ENCODE results near the gene CCL8.

The CCL8 gene

DNA sequence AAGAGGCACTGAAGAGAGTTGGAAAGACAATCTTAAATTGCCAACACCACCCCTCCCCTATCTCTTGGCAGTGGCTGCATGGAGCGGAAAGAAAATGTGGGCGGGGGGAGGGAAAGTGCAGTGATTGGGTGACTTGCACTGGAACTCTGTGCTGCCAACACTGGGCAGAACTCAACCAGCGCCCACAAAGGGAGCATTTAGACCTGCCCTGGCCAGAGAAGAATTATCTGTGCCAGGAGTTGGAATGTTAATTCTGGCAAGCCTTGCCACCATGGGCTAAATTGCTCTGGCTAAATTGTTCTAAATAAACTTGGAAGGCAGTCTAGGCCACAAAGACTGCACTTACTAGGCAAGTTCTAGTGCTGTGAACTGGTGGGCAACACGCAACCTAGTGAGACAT, 30.5 kb downstream of the CCL8 start:
- ATAC-seq = no peak

DNA sequence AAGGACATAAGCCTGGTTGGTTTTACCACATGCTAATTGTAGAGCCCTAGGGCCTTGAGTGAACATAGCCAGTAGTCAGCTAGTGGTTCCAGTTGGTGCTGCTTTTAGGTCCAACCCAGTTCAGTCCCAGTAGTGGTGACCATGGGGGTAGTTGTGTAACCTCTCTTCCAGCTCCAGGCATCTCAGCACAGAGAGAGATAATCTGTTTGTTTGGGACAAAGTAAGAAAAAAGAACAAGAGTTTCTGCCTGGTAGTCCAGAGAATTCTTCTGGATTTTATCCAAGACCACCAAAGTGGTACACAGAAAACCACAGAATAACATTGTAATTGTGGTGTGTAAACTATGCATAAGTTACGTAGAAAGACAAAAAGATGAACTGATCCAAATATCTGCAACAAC, 31.9 kb downstream of the CCL8 start:
- ATAC-seq = no peak
- no peak for TF ChIP-seq OSR1 (CRISPR knock-in tag; IDR thresholded peaks at IDR 0.05)
- no peak for TF ChIP-seq ZFP30 (CRISPR knock-in tag; IDR thresholded peaks at IDR 0.05)
- no peak for TF ChIP-seq TOX (CRISPR knock-in tag; IDR thresholded peaks at IDR 0.05; ENCODE audit: borderline replicate concordance)
- TF ChIP-seq ZFP3 (CRISPR knock-in tag; IDR thresholded peaks at IDR 0.05) = no peak
- TF ChIP-seq, protein P1, sequence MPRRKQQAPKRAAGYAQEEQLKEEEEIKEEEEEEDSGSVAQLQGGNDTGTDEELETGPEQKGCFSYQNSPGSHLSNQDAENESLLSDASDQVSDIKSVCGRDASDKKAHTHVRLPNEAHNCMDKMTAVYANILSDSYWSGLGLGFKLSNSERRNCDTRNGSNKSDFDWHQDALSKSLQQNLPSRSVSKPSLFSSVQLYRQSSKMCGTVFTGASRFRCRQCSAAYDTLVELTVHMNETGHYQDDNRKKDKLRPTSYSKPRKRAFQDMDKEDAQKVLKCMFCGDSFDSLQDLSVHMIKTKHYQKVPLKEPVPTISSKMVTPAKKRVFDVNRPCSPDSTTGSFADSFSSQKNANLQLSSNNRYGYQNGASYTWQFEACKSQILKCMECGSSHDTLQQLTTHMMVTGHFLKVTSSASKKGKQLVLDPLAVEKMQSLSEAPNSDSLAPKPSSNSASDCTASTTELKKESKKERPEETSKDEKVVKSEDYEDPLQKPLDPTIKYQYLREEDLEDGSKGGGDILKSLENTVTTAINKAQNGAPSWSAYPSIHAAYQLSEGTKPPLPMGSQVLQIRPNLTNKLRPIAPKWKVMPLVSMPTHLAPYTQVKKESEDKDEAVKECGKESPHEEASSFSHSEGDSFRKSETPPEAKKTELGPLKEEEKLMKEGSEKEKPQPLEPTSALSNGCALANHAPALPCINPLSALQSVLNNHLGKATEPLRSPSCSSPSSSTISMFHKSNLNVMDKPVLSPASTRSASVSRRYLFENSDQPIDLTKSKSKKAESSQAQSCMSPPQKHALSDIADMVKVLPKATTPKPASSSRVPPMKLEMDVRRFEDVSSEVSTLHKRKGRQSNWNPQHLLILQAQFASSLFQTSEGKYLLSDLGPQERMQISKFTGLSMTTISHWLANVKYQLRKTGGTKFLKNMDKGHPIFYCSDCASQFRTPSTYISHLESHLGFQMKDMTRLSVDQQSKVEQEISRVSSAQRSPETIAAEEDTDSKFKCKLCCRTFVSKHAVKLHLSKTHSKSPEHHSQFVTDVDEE (CRISPR knock-in tag; IDR thresholded peaks at IDR 0.05) = no peak
- no peak for TF ChIP-seq CSDC2 (CRISPR knock-in tag; IDR thresholded peaks at IDR 0.05)
- no peak for TF ChIP-seq ARNTL (CRISPR knock-in tag; IDR thresholded peaks at IDR 0.05; ENCODE audit: borderline replicate concordance, low read depth)
- TF ChIP-seq TCF4 (CRISPR knock-in tag; IDR thresholded peaks at IDR 0.05; ENCODE audit: borderline replicate concordance) = no peak
- TF ChIP-seq ZNF565 (CRISPR knock-in tag; conservative IDR thresholded peaks at IDR 0.05; ENCODE audit: low read depth) = no peak
- TF ChIP-seq ZNF70 (CRISPR knock-in tag; IDR thresholded peaks at IDR 0.05) = no peak
- no peak for TF ChIP-seq PPARA (CRISPR knock-in tag; IDR thresholded peaks at IDR 0.05; ENCODE audit: borderline replicate concordance)
- TF ChIP-seq, protein P2, sequence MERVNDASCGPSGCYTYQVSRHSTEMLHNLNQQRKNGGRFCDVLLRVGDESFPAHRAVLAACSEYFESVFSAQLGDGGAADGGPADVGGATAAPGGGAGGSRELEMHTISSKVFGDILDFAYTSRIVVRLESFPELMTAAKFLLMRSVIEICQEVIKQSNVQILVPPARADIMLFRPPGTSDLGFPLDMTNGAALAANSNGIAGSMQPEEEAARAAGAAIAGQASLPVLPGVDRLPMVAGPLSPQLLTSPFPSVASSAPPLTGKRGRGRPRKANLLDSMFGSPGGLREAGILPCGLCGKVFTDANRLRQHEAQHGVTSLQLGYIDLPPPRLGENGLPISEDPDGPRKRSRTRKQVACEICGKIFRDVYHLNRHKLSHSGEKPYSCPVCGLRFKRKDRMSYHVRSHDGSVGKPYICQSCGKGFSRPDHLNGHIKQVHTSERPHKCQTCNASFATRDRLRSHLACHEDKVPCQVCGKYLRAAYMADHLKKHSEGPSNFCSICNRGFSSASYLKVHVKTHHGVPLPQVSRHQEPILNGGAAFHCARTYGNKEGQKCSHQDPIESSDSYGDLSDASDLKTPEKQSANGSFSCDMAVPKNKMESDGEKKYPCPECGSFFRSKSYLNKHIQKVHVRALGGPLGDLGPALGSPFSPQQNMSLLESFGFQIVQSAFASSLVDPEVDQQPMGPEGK (CRISPR knock-in tag; IDR thresholded peaks at IDR 0.05; ENCODE audit: borderline replicate concordance) = no peak
- TF ChIP-seq ZNF8 (CRISPR knock-in tag; IDR thresholded peaks at IDR 0.05) = no peak

More for the DNA sequence above, 30.5 kb downstream of the CCL8 start:
- TF ChIP-seq ZNF70 (CRISPR knock-in tag; IDR thresholded peaks at IDR 0.05) = no peak
- TF ChIP-seq, protein P3, sequence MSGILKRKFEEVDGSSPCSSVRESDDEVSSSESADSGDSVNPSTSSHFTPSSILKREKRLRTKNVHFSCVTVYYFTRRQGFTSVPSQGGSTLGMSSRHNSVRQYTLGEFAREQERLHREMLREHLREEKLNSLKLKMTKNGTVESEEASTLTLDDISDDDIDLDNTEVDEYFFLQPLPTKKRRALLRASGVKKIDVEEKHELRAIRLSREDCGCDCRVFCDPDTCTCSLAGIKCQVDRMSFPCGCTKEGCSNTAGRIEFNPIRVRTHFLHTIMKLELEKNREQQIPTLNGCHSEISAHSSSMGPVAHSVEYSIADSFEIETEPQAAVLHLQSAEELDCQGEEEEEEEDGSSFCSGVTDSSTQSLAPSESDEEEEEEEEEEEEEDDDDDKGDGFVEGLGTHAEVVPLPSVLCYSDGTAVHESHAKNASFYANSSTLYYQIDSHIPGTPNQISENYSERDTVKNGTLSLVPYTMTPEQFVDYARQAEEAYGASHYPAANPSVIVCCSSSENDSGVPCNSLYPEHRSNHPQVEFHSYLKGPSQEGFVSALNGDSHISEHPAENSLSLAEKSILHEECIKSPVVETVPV (CRISPR knock-in tag; IDR thresholded peaks at IDR 0.05) = no peak
- TF ChIP-seq TOX (CRISPR knock-in tag; IDR thresholded peaks at IDR 0.05; ENCODE audit: borderline replicate concordance) = no peak
- no peak for TF ChIP-seq ZC3H10 (CRISPR knock-in tag; IDR thresholded peaks at IDR 0.05)
- no peak for TF ChIP-seq ARNTL (CRISPR knock-in tag; IDR thresholded peaks at IDR 0.05; ENCODE audit: borderline replicate concordance, low read depth)
- no peak for TF ChIP-seq CSDC2 (CRISPR knock-in tag; IDR thresholded peaks at IDR 0.05)

DNA sequence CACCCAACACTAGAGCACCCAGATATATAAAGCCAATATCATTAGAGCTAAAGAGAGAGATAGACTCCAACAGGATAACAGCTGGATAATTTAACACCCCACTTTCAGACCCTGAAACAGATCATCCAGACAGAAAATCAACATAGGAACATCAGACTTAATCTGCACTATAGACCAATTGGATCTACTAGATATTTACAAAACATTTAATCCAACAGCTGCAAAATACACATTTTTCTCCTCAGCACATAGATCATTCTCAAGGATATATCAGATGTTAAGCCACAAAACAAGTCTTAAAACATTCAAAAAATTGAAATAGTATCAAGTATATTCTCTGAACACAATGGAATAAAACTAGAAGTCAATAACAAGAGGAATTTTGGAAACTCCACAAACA, 33.0 kb downstream of the CCL8 start:
- no peak for TF ChIP-seq ESRRG (CRISPR knock-in tag; IDR thresholded peaks at IDR 0.05)
- ATAC-seq = no peak

DNA sequence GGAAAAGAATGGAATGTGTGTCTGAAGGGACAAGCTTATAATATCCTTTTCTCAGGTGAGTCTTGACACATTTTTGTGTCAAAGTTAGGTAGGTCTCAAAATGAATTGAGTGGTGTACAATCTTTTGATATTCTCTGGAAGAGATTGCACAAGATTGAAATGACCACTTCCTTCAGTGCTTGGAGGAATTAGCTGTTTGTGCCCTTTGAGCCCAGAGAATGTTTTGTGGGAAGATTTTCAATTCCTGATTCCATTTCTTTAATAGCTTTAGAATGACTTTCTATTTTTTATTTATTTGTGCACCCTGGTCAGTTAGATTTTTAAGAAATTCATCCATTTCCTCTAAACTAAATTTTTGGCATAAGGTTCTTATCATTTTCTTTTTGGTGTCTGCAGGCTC, 35.4 kb downstream of the CCL8 start:
- ATAC-seq = no peak
- TF ChIP-seq, protein P4, sequence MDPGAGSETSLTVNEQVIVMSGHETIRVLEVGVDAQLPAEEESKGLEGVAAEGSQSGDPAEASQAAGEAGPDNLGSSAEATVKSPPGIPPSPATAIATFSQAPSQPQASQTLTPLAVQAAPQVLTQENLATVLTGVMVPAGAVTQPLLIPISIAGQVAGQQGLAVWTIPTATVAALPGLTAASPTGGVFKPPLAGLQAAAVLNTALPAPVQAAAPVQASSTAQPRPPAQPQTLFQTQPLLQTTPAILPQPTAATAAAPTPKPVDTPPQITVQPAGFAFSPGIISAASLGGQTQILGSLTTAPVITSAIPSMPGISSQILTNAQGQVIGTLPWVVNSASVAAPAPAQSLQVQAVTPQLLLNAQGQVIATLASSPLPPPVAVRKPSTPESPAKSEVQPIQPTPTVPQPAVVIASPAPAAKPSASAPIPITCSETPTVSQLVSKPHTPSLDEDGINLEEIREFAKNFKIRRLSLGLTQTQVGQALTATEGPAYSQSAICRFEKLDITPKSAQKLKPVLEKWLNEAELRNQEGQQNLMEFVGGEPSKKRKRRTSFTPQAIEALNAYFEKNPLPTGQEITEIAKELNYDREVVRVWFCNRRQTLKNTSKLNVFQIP (CRISPR knock-in tag; IDR thresholded peaks at IDR 0.05; ENCODE audit: borderline replicate concordance, low read depth) = no peak
- TF ChIP-seq GLIS3 (CRISPR knock-in tag; IDR thresholded peaks at IDR 0.05) (no peak), ARNTL (CRISPR knock-in tag; IDR thresholded peaks at IDR 0.05; ENCODE audit: borderline replicate concordance, low read depth) (no peak), ZNF8 (CRISPR knock-in tag; IDR thresholded peaks at IDR 0.05) (no peak), ESRRG (CRISPR knock-in tag; IDR thresholded peaks at IDR 0.05) (no peak), ZNF70 (CRISPR knock-in tag; IDR thresholded peaks at IDR 0.05) (no peak), BACH2 (CRISPR knock-in tag; IDR thresholded peaks at IDR 0.05; ENCODE audit: borderline replicate concordance) (no peak), OSR1 (CRISPR knock-in tag; IDR thresholded peaks at IDR 0.05) (no peak), SNAI2 (CRISPR knock-in tag; IDR thresholded peaks at IDR 0.05) (no peak), ZNF565 (CRISPR knock-in tag; conservative IDR thresholded peaks at IDR 0.05; ENCODE audit: low read depth) (no peak), ZFP3 (CRISPR knock-in tag; IDR thresholded peaks at IDR 0.05) (no peak), PPARA (CRISPR knock-in tag; IDR thresholded peaks at IDR 0.05; ENCODE audit: borderline replicate concordance) (no peak)
- TF ChIP-seq, protein P5, sequence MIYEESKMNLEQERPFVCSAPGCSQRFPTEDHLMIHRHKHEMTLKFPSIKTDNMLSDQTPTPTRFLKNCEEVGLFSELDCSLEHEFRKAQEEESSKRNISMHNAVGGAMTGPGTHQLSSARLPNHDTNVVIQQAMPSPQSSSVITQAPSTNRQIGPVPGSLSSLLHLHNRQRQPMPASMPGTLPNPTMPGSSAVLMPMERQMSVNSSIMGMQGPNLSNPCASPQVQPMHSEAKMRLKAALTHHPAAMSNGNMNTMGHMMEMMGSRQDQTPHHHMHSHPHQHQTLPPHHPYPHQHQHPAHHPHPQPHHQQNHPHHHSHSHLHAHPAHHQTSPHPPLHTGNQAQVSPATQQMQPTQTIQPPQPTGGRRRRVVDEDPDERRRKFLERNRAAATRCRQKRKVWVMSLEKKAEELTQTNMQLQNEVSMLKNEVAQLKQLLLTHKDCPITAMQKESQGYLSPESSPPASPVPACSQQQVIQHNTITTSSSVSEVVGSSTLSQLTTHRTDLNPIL (CRISPR knock-in tag; IDR thresholded peaks at IDR 0.05; ENCODE audit: low read depth) = no peak
- TF ChIP-seq, protein P1 (CRISPR knock-in tag; IDR thresholded peaks at IDR 0.05) = no peak
